H1 (cell line): ENCODE data around the gene COX6A2. TPM values are rescaled to one million over a fixed set of nuclear protein-coding genes. Genes with fewer than 3 reads are reported as not detected.

Experiments used
- BACH1 ChIP-seq: IDR thresholded peaks from 2 replicates; pipeline ENCODE4 v1.6.1; 2012; ENCODE audit warnings: low read length, improper control_type of control experiment
- CREB1 ChIP-seq: IDR thresholded peaks from 2 replicates; pipeline ENCODE4 v1.6.1; 2012; ENCODE audit warnings: inconsistent platforms
- EGR1 ChIP-seq: IDR thresholded peaks from 2 replicates; pipeline ENCODE4 v1.6.1; 2011; ENCODE audit warnings: low read depth, low read length, borderline replicate concordance
- FOSL1 ChIP-seq: IDR thresholded peaks from 2 replicates; pipeline ENCODE4 v1.6.1; 2011; ENCODE audit warnings: mild to moderate bottlenecking, low read depth, low read length, moderate library complexity; ENCODE audit not compliant: insufficient read depth
- JUN ChIP-seq: IDR thresholded peaks from 2 replicates; pipeline ENCODE4 v1.6.1; 2011; ENCODE audit warnings: low read depth, mild to moderate bottlenecking, improper control_type of control experiment, low read length
- KDM1A ChIP-seq: fragments of 200-600, 300-600 bp; sonication (generic); IDR thresholded peaks from 2 replicates; pipeline ENCODE4 v1.7.1; 2016; ENCODE audit warnings: mild to moderate bottlenecking, low read length, borderline replicate concordance
- NRF1 ChIP-seq: IDR thresholded peaks from 2 replicates; pipeline ENCODE4 v1.6.1; 2011; ENCODE audit warnings: mild to moderate bottlenecking, low read depth, low read length, improper control_type of control experiment
- POLR2AphosphoS5 ChIP-seq: IDR thresholded peaks from 2 replicates; pipeline ENCODE4 v1.6.1; 2011; ENCODE audit warnings: low read depth, low read length
- RXRA ChIP-seq: IDR thresholded peaks from 2 replicates; pipeline ENCODE4 v1.6.1; 2011; ENCODE audit warnings: low read depth, mild to moderate bottlenecking, low read length, moderate library complexity; ENCODE audit not compliant: insufficient read depth
- SAP30 ChIP-seq: fragments of 300-600 bp; sonication (generic); IDR thresholded peaks from 2 replicates; pipeline ENCODE4 v1.7.1; 2012; ENCODE audit warnings: low read length, moderate library complexity, mild to moderate bottlenecking, inconsistent platforms; ENCODE audit not compliant: insufficient read depth, insufficient replicate concordance
- SP4 ChIP-seq: IDR thresholded peaks from 2 replicates; pipeline ENCODE4 v1.6.1; 2012; ENCODE audit warnings: low read length, inconsistent platforms
- SUZ12 ChIP-seq: fragments of 200-600 bp; sonication (generic); IDR thresholded peaks from 2 replicates; pipeline ENCODE4 v1.6.1; 2012; ENCODE audit warnings: mild to moderate bottlenecking, inconsistent platforms, low read length, moderate library complexity, mixed read lengths
- TAF7 ChIP-seq: optimal IDR thresholded peaks from 2 replicates; pipeline ENCODE3; 2011; ENCODE audit warnings: low read depth, mild to moderate bottlenecking, inconsistent platforms, low read length, moderate library complexity, borderline replicate concordance
- TCF12 ChIP-seq: IDR thresholded peaks from 2 replicates; pipeline ENCODE4 v1.6.1; 2011; ENCODE audit warnings: low read depth, mild to moderate bottlenecking, low read length
- TEAD4 ChIP-seq: IDR thresholded peaks from 2 replicates; pipeline ENCODE4 v1.6.1; 2012; ENCODE audit warnings: low read depth, low read length, inconsistent platforms, mixed read lengths
- YY1 ChIP-seq: IDR thresholded peaks from 2 replicates; pipeline ENCODE4 v1.6.1; 2011; ENCODE audit warnings: low read depth, mild to moderate bottlenecking, low read length
- polyA plus RNA-seq, 7 experiments: library from polyadenylated mRNA; depleted of rRNA in 3 of 7; stranded (reverse) in 5 of 7; unstranded in 2 of 7; fragments of >200 nt in 5 of 7; fragments of 200-250 nt in 2 of 7; gene quantifications; 1 replicate in 5 of 7; 2 replicates in 1 of 7; 4 replicates in 1 of 7; pipeline versions ENCODE4 v1.2.1 to v1.2.3, GENCODE V29; 2011 to 2013; ENCODE audit warnings: missing spikeins in 2 of 7, mixed read lengths in 2 of 7
- total RNA-seq: library from RNA; stranded (reverse); fragmentation: NEBNext Ultra II Directional; extraction: Animal tissue kit (Norgen Biotek cat#: 25700); gene quantifications from 2 replicates; pipeline ENCODE4 v1.2.1, GENCODE V29; 2021

COX6A2 gene
- total and polyA plus RNA-seq, 2 of the 8 experiments (the other 6 are each of a cell fraction or from before 2014, with no cell fraction given): 0.79 TPM; not detected in 1

DNA sequence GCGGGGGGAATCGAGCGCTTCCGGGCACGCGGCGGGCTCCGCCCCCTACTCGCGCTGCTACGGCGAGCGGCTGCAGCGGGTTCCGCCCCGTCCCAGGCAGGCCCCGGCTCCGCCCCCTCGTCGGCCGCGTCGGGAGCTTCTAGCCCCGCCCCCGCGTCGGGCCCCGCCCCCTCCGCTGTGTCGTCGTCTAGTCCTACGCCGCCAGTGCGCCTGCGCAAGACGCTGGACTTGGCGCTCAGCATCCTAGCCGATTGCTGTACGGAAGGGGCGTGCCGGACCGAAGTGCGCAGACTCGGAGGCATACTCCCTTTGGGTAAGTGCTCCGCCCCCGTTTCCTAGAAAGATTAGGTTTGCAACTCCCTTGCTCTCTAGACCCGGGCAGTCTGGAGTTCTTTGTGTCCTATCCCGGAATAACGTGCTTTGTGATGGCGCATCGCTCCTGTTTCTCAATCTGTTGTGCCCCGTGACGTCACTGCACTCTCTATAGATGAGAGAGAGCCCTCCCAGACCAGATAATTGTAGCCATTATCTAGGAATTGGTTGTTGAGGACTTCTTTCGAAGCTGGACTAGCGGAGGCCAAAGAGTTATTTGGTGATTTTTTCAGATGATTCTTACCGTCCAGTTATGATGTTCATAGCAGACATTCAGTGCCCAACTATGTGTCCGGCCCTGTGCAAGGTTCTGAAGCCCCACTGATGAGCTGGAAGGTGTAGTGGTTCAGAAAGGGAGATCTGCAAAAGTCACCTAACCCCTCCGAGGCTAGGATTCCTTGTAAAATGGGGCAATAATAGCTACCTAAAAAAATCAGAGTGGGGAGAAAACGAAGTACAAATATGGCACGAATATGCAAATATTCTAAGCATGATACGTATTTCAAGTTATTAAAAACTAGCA is 31.8 kb upstream of the COX6A2 start (continued):
- peak; percentile 95 for TF ChIP-seq NRF1
- TF ChIP-seq TAF7: no peak
- TF ChIP-seq YY1: no peak
- no peak for TF ChIP-seq BACH1
- no peak; the same call in 1 of the 2 replicates for TF ChIP-seq EGR1
- peak; percentile 44 for TF ChIP-seq CREB1
- TF ChIP-seq SP4: no peak
- peak; percentile 11; the same call in 1 of the 2 replicates for TF ChIP-seq POLR2AphosphoS5
- no peak for TF ChIP-seq SAP30
- no peak for TF ChIP-seq JUN
- TF ChIP-seq SUZ12: no peak
- TF ChIP-seq TEAD4: no peak
- no peak for TF ChIP-seq FOSL1
- TF ChIP-seq KDM1A: no peak
- no peak for TF ChIP-seq TCF12
- TF ChIP-seq RXRA: no peak
